Measurements from ENCODE around the gene HDAC5.

The HDAC5 gene

GRCh38 chr17:44117351-44117750 is 6.1 kb downstream of the HDAC5 start:
- Histone ChIP-seq H3K4me3 (ENCODE audit: low read depth in 1 of 2, low read length in 2 of 2) (no peak overlapping the region), H3K9ac (ENCODE audit: low read depth, low read length) (no peak overlapping the region), H3K4me2 (ENCODE audit: insufficient read depth, low read length) (no peak overlapping the region), H3K27ac (ENCODE audit: low read length) (no peak overlapping the region), H4K20me1 (ENCODE audit: insufficient read depth, low read length) (peaks cover 45% of the 10 kb centered on the region), H3K36me3 (ENCODE audit: insufficient read depth, low read length) (no peaks in the 10 kb centered on the region), H2AFZ (ENCODE audit: low read depth, low read length) (no peak overlapping the region), H3K27me3 (ENCODE audit: insufficient read depth, low read length, poor library complexity) (peaks cover 6% of the 10 kb centered on the region), H3K4me1 (ENCODE audit: insufficient read depth, low read length) (peaks cover 2% of the 10 kb centered on the region), H3K79me2 (ENCODE audit: insufficient read depth, low read length) (no peaks in the 10 kb centered on the region), H3K9me3 (ENCODE audit: insufficient read depth, low read length, severe bottlenecking) (no peaks in the 10 kb centered on the region)
- TF ChIP-seq EZH2 (IDR thresholded peaks at IDR 0.05; ENCODE audit: borderline replicate concordance, low read depth, low read length, severe bottlenecking) (no peak), CTCF (IDR thresholded peaks at IDR 0.05; ENCODE audit: borderline replicate concordance, extremely low read depth, low read length, poor library complexity, severe bottlenecking) (no peak)
- DNase-seq = no peak
- ATAC-seq (ENCODE audit: insufficient read depth, low read depth) = no peak

GRCh38 chr17:44115585-44116415 is 7.6 kb downstream of the HDAC5 start:
- Histone ChIP-seq H3K9ac (ENCODE audit: low read depth, low read length) (no peak overlapping the region), H3K36me3 (ENCODE audit: insufficient read depth, low read length) (no peaks in the 10 kb centered on the region), H3K79me2 (ENCODE audit: insufficient read depth, low read length) (no peaks in the 10 kb centered on the region), H2AFZ (ENCODE audit: low read depth, low read length) (no peak overlapping the region), H3K4me3 (ENCODE audit: low read depth in 1 of 2, low read length in 2 of 2) (no peak overlapping the region), H3K27ac (ENCODE audit: low read length) (no peak overlapping the region), H3K9me3 (ENCODE audit: insufficient read depth, low read length, severe bottlenecking) (no peaks in the 10 kb centered on the region), H4K20me1 (ENCODE audit: insufficient read depth, low read length) (peaks cover 51% of the 10 kb centered on the region), H3K4me1 (ENCODE audit: insufficient read depth, low read length) (peaks cover 3% of the 10 kb centered on the region), H3K4me2 (ENCODE audit: insufficient read depth, low read length) (no peak overlapping the region), H3K27me3 (ENCODE audit: insufficient read depth, low read length, poor library complexity) (no peaks in the 10 kb centered on the region)
- ATAC-seq (ENCODE audit: insufficient read depth, low read depth) (0 out of 3 replicates have a peak, but pooled peaks have one; percentile 31), DNase-seq (peak; percentile 38)
- TF ChIP-seq CTCF (IDR thresholded peaks at IDR 0.05; ENCODE audit: borderline replicate concordance, extremely low read depth, low read length, poor library complexity, severe bottlenecking) = peak; percentile 79
- no peak for TF ChIP-seq EZH2 (IDR thresholded peaks at IDR 0.05; ENCODE audit: borderline replicate concordance, low read depth, low read length, severe bottlenecking)

GRCh38 chr17:44113868-44114840 is 9.3 kb downstream of the HDAC5 start:
- Histone ChIP-seq H3K9me3 (ENCODE audit: insufficient read depth, low read length, severe bottlenecking) (no peaks in the 10 kb centered on the region), H3K79me2 (ENCODE audit: insufficient read depth, low read length) (no peaks in the 10 kb centered on the region), H3K36me3 (ENCODE audit: insufficient read depth, low read length) (no peaks in the 10 kb centered on the region), H2AFZ (ENCODE audit: low read depth, low read length) (no peak overlapping the region), H3K27ac (ENCODE audit: low read length) (no peak overlapping the region), H3K27me3 (ENCODE audit: insufficient read depth, low read length, poor library complexity) (no peaks in the 10 kb centered on the region), H4K20me1 (ENCODE audit: insufficient read depth, low read length) (peaks cover 58% of the 10 kb centered on the region), H3K4me1 (ENCODE audit: insufficient read depth, low read length) (peaks cover 9% of the 10 kb centered on the region), H3K4me2 (ENCODE audit: insufficient read depth, low read length) (no peak overlapping the region), H3K9ac (ENCODE audit: low read depth, low read length) (no peak overlapping the region), H3K4me3 (ENCODE audit: low read depth in 1 of 2, low read length in 2 of 2) (no peak overlapping the region)
- no peak for DNase-seq
- TF ChIP-seq EZH2 (IDR thresholded peaks at IDR 0.05; ENCODE audit: borderline replicate concordance, low read depth, low read length, severe bottlenecking) = no peak
- TF ChIP-seq CTCF (IDR thresholded peaks at IDR 0.05; ENCODE audit: borderline replicate concordance, extremely low read depth, low read length, poor library complexity, severe bottlenecking) = no peak
- ATAC-seq (ENCODE audit: insufficient read depth, low read depth) = no peak

Data from DND-41 (cell line).